HEK293 (cell line): Measurements from ENCODE around the gene SYT2.

ENCODE experiments used
- CTCF ChIA-PET: fragments of 350-600 bp; formaldehyde crosslinking; extraction: SDS; loops from one replicate; lab custom pipeline; 2021; ENCODE audit warnings: antibody characterized with exemption; lab: Yijun Ruan, JAX
- POLR2A ChIA-PET: fragments of 300-600 bp; formaldehyde crosslinking; extraction: SDS; loops from one replicate; lab custom pipeline; 2020; ENCODE audit warnings: antibody characterized with exemption, inconsistent platforms; lab: Yijun Ruan, JAX
- H3K27ac ChIP-seq: fragments of 200-500 bp; sonication (Bioruptor generic); 2 replicates; pipeline ENCODE4 v1.5.1; 2014; ENCODE audit warnings: low read depth, low read length, control low read depth, inconsistent platforms; ENCODE audit errors: extremely low read depth
- H3K36me3 ChIP-seq, 2 experiments: fragments of 200-500 bp in 1 of 2; sonication (Bioruptor generic) in 1 of 2; 1 replicate in 1 of 2; 2 replicates in 1 of 2; pipeline ENCODE4 v1.5.1; 2014 to 2017; ENCODE audit warnings: inconsistent platforms in 2 of 2, low read length in 2 of 2; ENCODE audit not compliant: control insufficient read depth in 2 of 2, insufficient read depth in 1 of 2
- H3K4me1 ChIP-seq: fragments of 200-500 bp; sonication (Bioruptor generic); 2 replicates; pipeline ENCODE4 v1.5.1; 2014; ENCODE audit warnings: mild to moderate bottlenecking, low read length, inconsistent platforms; ENCODE audit not compliant: control insufficient read depth, insufficient read depth
- H3K4me3 ChIP-seq: 2 replicates; pipeline ENCODE4 v1.5.1; 2011; ENCODE audit warnings: low read depth, mild to moderate bottlenecking, control low read depth, low read length, moderate library complexity
- H3K9me3 ChIP-seq: fragments of 200-500 bp; sonication (Bioruptor generic); 2 replicates; pipeline ENCODE4 v1.5.1; 2014; ENCODE audit warnings: low read depth, low read length, inconsistent platforms; ENCODE audit not compliant: control insufficient read depth, insufficient read depth
- BCL6B ChIP-seq: fragments of 450-650 bp; formaldehyde crosslinking; IDR thresholded peaks from 2 replicates; pipeline ENCODE4 v1.5.1; 2017; ENCODE audit warnings: missing biosample characterization, missing genetic modification characterization
- ELK4 ChIP-seq: IDR thresholded peaks from 2 replicates; pipeline ENCODE4 v1.6.1; 2011; ENCODE audit warnings: mild to moderate bottlenecking, low read depth, low read length, borderline replicate concordance
- GLIS2 ChIP-seq: fragments of 450-650 bp; formaldehyde crosslinking; IDR thresholded peaks from 2 replicates; pipeline ENCODE4 v1.5.1; 2016; ENCODE audit warnings: missing biosample characterization, missing genetic modification characterization
- KLF17 ChIP-seq: fragments of 450-650 bp; formaldehyde crosslinking; IDR thresholded peaks from 2 replicates; pipeline ENCODE4 v1.5.1; 2016; ENCODE audit warnings: missing biosample characterization, missing genetic modification characterization
- KLF8 ChIP-seq: fragments of 450-650 bp; formaldehyde crosslinking; IDR thresholded peaks from 2 replicates; pipeline ENCODE4 v1.5.1; 2016; ENCODE audit warnings: missing biosample characterization, missing genetic modification characterization
- ZBTB8A ChIP-seq: fragments of 450-650 bp; formaldehyde crosslinking; IDR thresholded peaks from 2 replicates; pipeline ENCODE4 v1.5.1; 2016; ENCODE audit warnings: missing biosample characterization, missing genetic modification characterization
- ZFP3 ChIP-seq: fragments of 450-650 bp; formaldehyde crosslinking; IDR thresholded peaks from 2 replicates; pipeline ENCODE4 v1.5.1; 2016; ENCODE audit warnings: low read depth, missing biosample characterization, missing genetic modification characterization
- ZNF112 ChIP-seq: fragments of 450-650 bp; formaldehyde crosslinking; IDR thresholded peaks from 2 replicates; pipeline ENCODE4 v1.5.0; 2017; ENCODE audit warnings: missing biosample characterization, missing genetic modification characterization
- ZNF140 ChIP-seq: fragments of 450-650 bp; formaldehyde crosslinking; IDR thresholded peaks from 2 replicates; pipeline ENCODE4 v1.5.1; 2016; ENCODE audit warnings: missing biosample characterization, missing genetic modification characterization
- ZNF157 ChIP-seq: fragments of 450-650 bp; formaldehyde crosslinking; IDR thresholded peaks from 2 replicates; pipeline ENCODE4 v1.5.1; 2016; ENCODE audit warnings: missing biosample characterization, missing genetic modification characterization
- ZNF202 ChIP-seq: fragments of 450-650 bp; formaldehyde crosslinking; IDR thresholded peaks from 2 replicates; pipeline ENCODE4 v1.5.1; 2016; ENCODE audit warnings: missing biosample characterization, missing genetic modification characterization, borderline replicate concordance
- ZNF211 ChIP-seq: fragments of 450-650 bp; formaldehyde crosslinking; IDR thresholded peaks from 2 replicates; pipeline ENCODE4 v1.5.1; 2016; ENCODE audit warnings: low read depth, missing biosample characterization, missing genetic modification characterization
- ZNF248 ChIP-seq: fragments of 450-650 bp; formaldehyde crosslinking; IDR thresholded peaks from 2 replicates; pipeline ENCODE4 v1.5.1; 2017; ENCODE audit warnings: missing biosample characterization, missing genetic modification characterization
- ZNF266 ChIP-seq: fragments of 450-650 bp; formaldehyde crosslinking; IDR thresholded peaks from 2 replicates; pipeline ENCODE4 v1.5.1; 2016; ENCODE audit warnings: missing biosample characterization, missing genetic modification characterization, low read depth
- ZNF302 ChIP-seq: fragments of 450-650 bp; formaldehyde crosslinking; IDR thresholded peaks from 2 replicates; pipeline ENCODE4 v1.5.1; 2016; ENCODE audit warnings: missing biosample characterization, missing genetic modification characterization, low read depth
- ZNF324 ChIP-seq: fragments of 450-650 bp; formaldehyde crosslinking; IDR thresholded peaks from 2 replicates; pipeline ENCODE4 v1.5.1; 2016; ENCODE audit warnings: missing biosample characterization, missing genetic modification characterization
- ZNF48 ChIP-seq: fragments of 450-650 bp; formaldehyde crosslinking; IDR thresholded peaks from 2 replicates; pipeline ENCODE4 v1.5.1; 2016; ENCODE audit warnings: missing biosample characterization, missing genetic modification characterization
- ZNF585B ChIP-seq: fragments of 450-650 bp; formaldehyde crosslinking; IDR thresholded peaks from 2 replicates; pipeline ENCODE4 v1.5.1; 2016; ENCODE audit warnings: missing biosample characterization, missing genetic modification characterization
- ZNF623 ChIP-seq: fragments of 450-650 bp; formaldehyde crosslinking; IDR thresholded peaks from 2 replicates; pipeline ENCODE4 v1.5.1; 2016; ENCODE audit warnings: missing biosample characterization, missing genetic modification characterization
- ZNF658 ChIP-seq: fragments of 450-650 bp; formaldehyde crosslinking; IDR thresholded peaks from 2 replicates; pipeline ENCODE4; 2016; ENCODE audit warnings: missing biosample characterization, missing genetic modification characterization
- ZNF670 ChIP-seq: fragments of 450-650 bp; formaldehyde crosslinking; IDR thresholded peaks from 2 replicates; pipeline ENCODE4 v1.5.1; 2016; ENCODE audit warnings: missing biosample characterization, missing genetic modification characterization, low read depth
- ZNF777 ChIP-seq: fragments of 450-650 bp; formaldehyde crosslinking; IDR thresholded peaks from 2 replicates; pipeline ENCODE4 v1.5.1; 2017; ENCODE audit warnings: missing biosample characterization, missing genetic modification characterization, borderline replicate concordance
- ZNF792 ChIP-seq: fragments of 450-650 bp; formaldehyde crosslinking; IDR thresholded peaks from 2 replicates; pipeline ENCODE4 v1.5.1; 2016; ENCODE audit warnings: missing biosample characterization, missing genetic modification characterization
- ZNF830 ChIP-seq: fragments of 450-650 bp; IDR thresholded peaks from 2 replicates; pipeline ENCODE4 v1.5.0; 2018; ENCODE audit warnings: missing biosample characterization, missing genetic modification characterization, low read depth, mild to moderate bottlenecking, moderate library complexity
- ZSCAN23 ChIP-seq: fragments of 450-650 bp; formaldehyde crosslinking; IDR thresholded peaks from 2 replicates; pipeline ENCODE4 v1.5.1; 2016; ENCODE audit warnings: missing biosample characterization, missing genetic modification characterization
- ZSCAN5A ChIP-seq: fragments of 450-650 bp; formaldehyde crosslinking; IDR thresholded peaks from 2 replicates; pipeline ENCODE4 v1.5.1; 2016; ENCODE audit warnings: missing biosample characterization, missing genetic modification characterization
- TF ChIP-seq, protein P1 (sequence below): fragments of 450-650 bp; formaldehyde crosslinking; IDR thresholded peaks from 2 replicates; pipeline ENCODE4 v1.5.1; 2016; ENCODE audit warnings: missing biosample characterization, missing genetic modification characterization
- TF ChIP-seq, protein P2 (sequence below): fragments of 450-650 bp; formaldehyde crosslinking; IDR thresholded peaks from 2 replicates; pipeline ENCODE4; 2016; ENCODE audit warnings: missing biosample characterization, missing genetic modification characterization
- TF ChIP-seq, protein P3 (sequence below): fragments of 450-650 bp; formaldehyde crosslinking; IDR thresholded peaks from 2 replicates; pipeline ENCODE4 v1.5.1; 2016; ENCODE audit warnings: missing biosample characterization, missing genetic modification characterization

The SYT2 gene

DNA sequence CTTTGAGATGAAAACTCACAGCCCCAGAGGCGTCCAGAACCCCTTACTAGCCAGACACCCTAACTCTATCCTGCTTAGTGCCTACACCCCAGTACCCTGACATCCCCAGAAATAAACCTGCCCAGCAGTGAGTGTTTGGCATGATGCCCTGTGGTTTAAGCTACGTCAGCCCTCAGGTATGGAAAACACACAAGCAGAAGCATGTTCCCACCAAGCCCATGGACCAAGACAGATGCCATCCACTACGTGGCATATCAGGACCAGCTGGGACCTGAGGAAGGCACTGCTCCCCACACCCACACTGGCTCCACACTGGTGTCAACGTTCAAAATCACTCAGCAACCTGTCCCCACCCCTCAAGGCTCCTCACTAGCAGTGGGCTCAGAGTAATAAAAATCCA lies 116.4 kb downstream of the SYT2 start:
- ChIA-PET CTCF (no interaction called here), POLR2A (interaction anchor here (0.6 kb wide), 1 partner anchor 413 kb away, joined by 3 read pairs; the partner anchor contains the start of gene TMEM183A)
- Histone ChIP-seq H3K27ac (no peak overlapping the region), H3K36me3 (no peaks in the 10 kb centered on the region), H3K9me3 (no peaks in the 10 kb centered on the region), H3K4me3 (no peak overlapping the region), H3K4me1 (no peaks in the 10 kb centered on the region)
- no peak for TF ChIP-seq ZNF202 (tag by site-specific recombination)
- no peak for TF ChIP-seq GLIS2 (tag by site-specific recombination)
- no peak for TF ChIP-seq ZNF211
- no peak for TF ChIP-seq ZFP3
- no peak for TF ChIP-seq ZNF623 (tag by site-specific recombination)
- no peak for TF ChIP-seq BCL6B (tag by site-specific recombination)
- no peak for TF ChIP-seq ZNF112 (tag by site-specific recombination)
- no peak for TF ChIP-seq ZNF157 (tag by site-specific recombination)
- TF ChIP-seq ZNF48 (tag by site-specific recombination): no peak
- TF ChIP-seq ZNF830: no peak
- TF ChIP-seq KLF8 (tag by site-specific recombination): no peak
- TF ChIP-seq ZNF670: no peak
- no peak for TF ChIP-seq ZNF248
- TF ChIP-seq, protein P1, sequence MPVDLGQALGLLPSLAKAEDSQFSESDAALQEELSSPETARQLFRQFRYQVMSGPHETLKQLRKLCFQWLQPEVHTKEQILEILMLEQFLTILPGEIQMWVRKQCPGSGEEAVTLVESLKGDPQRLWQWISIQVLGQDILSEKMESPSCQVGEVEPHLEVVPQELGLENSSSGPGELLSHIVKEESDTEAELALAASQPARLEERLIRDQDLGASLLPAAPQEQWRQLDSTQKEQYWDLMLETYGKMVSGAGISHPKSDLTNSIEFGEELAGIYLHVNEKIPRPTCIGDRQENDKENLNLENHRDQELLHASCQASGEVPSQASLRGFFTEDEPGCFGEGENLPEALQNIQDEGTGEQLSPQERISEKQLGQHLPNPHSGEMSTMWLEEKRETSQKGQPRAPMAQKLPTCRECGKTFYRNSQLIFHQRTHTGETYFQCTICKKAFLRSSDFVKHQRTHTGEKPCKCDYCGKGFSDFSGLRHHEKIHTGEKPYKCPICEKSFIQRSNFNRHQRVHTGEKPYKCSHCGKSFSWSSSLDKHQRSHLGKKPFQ (tag by site-specific recombination): no peak
- TF ChIP-seq, protein P2, sequence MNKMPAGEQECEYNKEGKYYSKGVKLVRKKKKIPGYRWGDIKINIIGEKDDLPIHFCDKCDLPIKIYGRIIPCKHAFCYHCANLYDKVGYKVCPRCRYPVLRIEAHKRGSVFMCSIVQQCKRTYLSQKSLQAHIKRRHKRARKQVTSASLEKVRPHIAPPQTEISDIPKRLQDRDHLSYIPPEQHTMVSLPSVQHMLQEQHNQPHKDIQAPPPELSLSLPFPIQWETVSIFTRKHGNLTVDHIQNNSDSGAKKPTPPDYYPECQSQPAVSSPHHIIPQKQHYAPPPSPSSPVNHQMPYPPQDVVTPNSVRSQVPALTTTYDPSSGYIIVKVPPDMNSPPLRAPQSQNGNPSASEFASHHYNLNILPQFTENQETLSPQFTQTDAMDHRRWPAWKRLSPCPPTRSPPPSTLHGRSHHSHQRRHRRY (tag by site-specific recombination): no peak
- TF ChIP-seq, all 188 proteins: peak for 0

- no peak overlapping the region for H3K4me3 ChIP-seq
- H3K4me1 ChIP-seq: no peaks in the 10 kb centered on the region
- H3K36me3 ChIP-seq: no peaks in the 10 kb centered on the region
- ChIA-PET POLR2A (interaction anchor here (0.6 kb wide), 1 partner anchor 109 kb away, joined by 4 read pairs; no protein-coding TSS in a partner anchor), CTCF (interaction anchor here (3.0 kb wide), 1 partner anchor 21 kb away, joined by 14 read pairs; no protein-coding TSS in a partner anchor)
- no peaks in the 10 kb centered on the region for H3K9me3 ChIP-seq
- H3K27ac ChIP-seq: no peak overlapping the region
- TF ChIP-seq ZNF266 (tag by site-specific recombination) (no peak), ZNF792 (no peak), ZSCAN5A (tag by site-specific recombination) (no peak), KLF17 (no peak), ZNF302 (tag by site-specific recombination) (no peak), ZNF324 (tag by site-specific recombination) (no peak), ELK4 (no peak), ZNF585B (tag by site-specific recombination) (no peak), ZSCAN23 (tag by site-specific recombination) (no peak), ZNF140 (tag by site-specific recombination) (no peak), ZNF777 (tag by site-specific recombination) (no peak), ZNF658 (tag by site-specific recombination) (no peak), ZBTB8A (no peak)
- TF ChIP-seq, protein P3, sequence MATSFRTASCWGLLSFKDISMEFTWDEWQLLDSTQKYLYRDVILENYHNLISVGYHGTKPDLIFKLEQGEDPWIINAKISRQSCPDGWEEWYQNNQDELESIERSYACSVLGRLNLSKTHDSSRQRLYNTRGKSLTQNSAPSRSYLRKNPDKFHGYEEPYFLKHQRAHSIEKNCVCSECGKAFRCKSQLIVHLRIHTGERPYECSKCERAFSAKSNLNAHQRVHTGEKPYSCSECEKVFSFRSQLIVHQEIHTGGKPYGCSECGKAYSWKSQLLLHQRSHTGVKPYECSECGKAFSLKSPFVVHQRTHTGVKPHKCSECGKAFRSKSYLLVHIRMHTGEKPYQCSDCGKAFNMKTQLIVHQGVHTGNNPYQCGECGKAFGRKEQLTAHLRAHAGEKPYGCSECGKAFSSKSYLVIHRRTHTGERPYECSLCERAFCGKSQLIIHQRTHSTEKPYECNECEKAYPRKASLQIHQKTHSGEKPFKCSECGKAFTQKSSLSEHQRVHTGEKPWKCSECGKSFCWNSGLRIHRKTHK (tag by site-specific recombination): no peak
These were observed 118.1 kb downstream of the SYT2 start for GRCh38 chr1:202592146-202592545.
